Activated CD4-positive, alpha-beta T cell treated with anti-CD3 and anti-CD28 coated beads, Interleukin-2, amount 50 U/mL, for 24 hours (primary cell): Measurements from ENCODE around the gene TMCC3.
A peak's percentile ranks its signal among the peaks of the same experiment; 100 is the strongest.
"Not testable (repeated sequence)": the region's sequence is repeated elsewhere in the genome, so short reads cannot be mapped to it uniquely, and the experiment has no call there.

Experiments
- DNase-seq, 2 donors: peaks; one replicate each; pipeline ENCODE4 v3.0.0-alpha.2; 2020; ENCODE audit warnings: low read depth in 1 of 2, low spot score in 1 of 2

Gene TMCC3

GRCh38 chr12:94636462-94637085 is 13.8 kb downstream of the TMCC3 start:
- DNase-seq: no peak

GRCh38 chr12:94634717-94635116 is 15.6 kb downstream of the TMCC3 start:
- DNase-seq: no peak

- no peak for DNase-seq
These were observed 17.0 kb downstream of the TMCC3 start for GRCh38 chr12:94633401-94633800.

GRCh38 chr12:94631058-94631457 is 19.3 kb downstream of the TMCC3 start:
- no peak for DNase-seq

- no peak for DNase-seq
These were observed 21.4 kb downstream of the TMCC3 start for GRCh38 chr12:94628819-94629472.

GRCh38 chr12:94628369-94628768 is 22.0 kb downstream of the TMCC3 start:
- DNase-seq: no peak

- no peak for DNase-seq
These were observed 24.8 kb downstream of the TMCC3 start for GRCh38 chr12:94625531-94625930.

GRCh38 chr12:94623161-94623920 is 27.0 kb downstream of the TMCC3 start:
- DNase-seq: no peak

GRCh38 chr12:94622475-94622874 is 27.9 kb downstream of the TMCC3 start:
- DNase-seq: no peak

GRCh38 chr12:94621662-94622359 is 28.5 kb downstream of the TMCC3 start:
- DNase-seq: peak in 1 of 2 donors; percentile 58

GRCh38 chr12:94620621-94621020 is 29.7 kb downstream of the TMCC3 start:
- no peak for DNase-seq

- peak in 1 of 2 donors; percentile 3 for DNase-seq
These were observed 31.2 kb downstream of the TMCC3 start for GRCh38 chr12:94618995-94619695.

GRCh38 chr12:94617101-94617500 is 33.3 kb downstream of the TMCC3 start:
- no peak for DNase-seq

GRCh38 chr12:94616203-94616729 is 34.1 kb downstream of the TMCC3 start:
- no peak for DNase-seq

GRCh38 chr12:94615260-94616181 is 34.8 kb downstream of the TMCC3 start:
- no peak for DNase-seq

- no peak for DNase-seq
These were observed 36.1 kb downstream of the TMCC3 start for GRCh38 chr12:94614288-94614721.

- DNase-seq: no peak
These were observed 40.4 kb downstream of the TMCC3 start for GRCh38 chr12:94609917-94610443.

GRCh38 chr12:94606810-94607209 is 43.5 kb downstream of the TMCC3 start:
- not testable (repeated sequence) for DNase-seq

GRCh38 chr12:94604366-94604698 is 46.0 kb downstream of the TMCC3 start:
- no peak for DNase-seq
